IMR-90 (cell line): ENCODE data around the gene ARHGAP15. TPM values are rescaled to one million over a fixed set of nuclear protein-coding genes. Genes with fewer than 3 reads are reported as not detected.

ENCODE experiments used
- ATAC-seq: fragments of 200-7000 bp; cut with Tn5 transposase; 2 replicates; pipeline ENCODE4 v1.9.1; 2020; ENCODE audit warnings: low read depth, mild to moderate bottlenecking, moderate library complexity
- BruUV-seq: library from RNA; stranded (reverse); fragments of 400-500 nt; replicated peaks from 2 replicates; lab custom pipeline; 2021; lab: Mats Ljungman, UMichigan
- CTCF ChIA-PET: fragments of 300-600 bp; formaldehyde crosslinking; extraction: SDS; loops from one replicate; lab custom pipeline; 2021; ENCODE audit warnings: antibody characterized with exemption; lab: Yijun Ruan, JAX
- POLR2A ChIA-PET: fragments of 300-600 bp; sonication (Branson Sonifier 250); formaldehyde crosslinking; loops from one replicate; lab custom pipeline; 2022; ENCODE audit warnings: antibody characterized with exemption; ENCODE audit not compliant: unreplicated experiment; lab: Charles Lee
- DNase-seq: peaks from one replicate; pipeline ENCODE4 v3.0.0; 2013
- H2AFZ ChIP-seq: replicated peaks from 2 replicates; pipeline ENCODE3; 2013; ENCODE audit warnings: low read length, mild to moderate bottlenecking; ENCODE audit not compliant: poor library complexity
- H2AK5ac ChIP-seq: 2 replicates; pipeline ENCODE4 v1.6.1; 2013; ENCODE audit warnings: low read depth, low read length, inconsistent platforms
- H2AK9ac ChIP-seq: replicated peaks from 2 replicates; pipeline ENCODE3; 2013; ENCODE audit warnings: mild to moderate bottlenecking, low read depth, low read length, moderate library complexity; ENCODE audit not compliant: poor library complexity
- H2BK120ac ChIP-seq: 2 replicates; pipeline ENCODE4 v1.6.1; 2013; ENCODE audit warnings: low read depth, low read length, inconsistent platforms
- H2BK15ac ChIP-seq: 3 replicates; pipeline ENCODE4 v1.6.1; 2013; ENCODE audit warnings: low read depth, low read length, inconsistent platforms
- H2BK20ac ChIP-seq: 2 replicates; pipeline ENCODE4 v1.6.1; 2013; ENCODE audit warnings: low read depth, mild to moderate bottlenecking, inconsistent platforms, low read length, moderate library complexity
- H2BK5ac ChIP-seq: 2 replicates; pipeline ENCODE4 v1.6.1; 2013; ENCODE audit warnings: mild to moderate bottlenecking, low read depth, low read length, inconsistent platforms; ENCODE audit not compliant: poor library complexity, severe bottlenecking
- H3K14ac ChIP-seq: replicated peaks from 2 replicates; pipeline ENCODE4 v1.6.1; 2013; ENCODE audit warnings: low read depth, low read length, inconsistent platforms
- H3K18ac ChIP-seq: 2 replicates; pipeline ENCODE4 v1.6.1; 2013; ENCODE audit warnings: low read depth, low read length, control low read depth
- H3K23ac ChIP-seq: 2 replicates; pipeline ENCODE4 v1.6.1; 2013; ENCODE audit warnings: low read depth, low read length, inconsistent platforms
- H3K27ac ChIP-seq: 2 replicates; pipeline ENCODE4 v1.5.1; 2013; ENCODE audit warnings: mild to moderate bottlenecking, control low read depth, low read length; ENCODE audit not compliant: insufficient read depth
- H3K27me3 ChIP-seq: 2 replicates; pipeline ENCODE4 v1.6.1; 2013; ENCODE audit warnings: low read length; ENCODE audit not compliant: control insufficient read depth, insufficient read depth
- H3K36me3 ChIP-seq: 2 replicates; pipeline ENCODE4 v1.6.1; 2013; ENCODE audit warnings: low read length, mixed read lengths; ENCODE audit not compliant: control insufficient read depth, insufficient read depth
- H3K4ac ChIP-seq: 2 replicates; pipeline ENCODE4 v1.6.1; 2013; ENCODE audit warnings: low read depth, low read length, inconsistent platforms
- H3K4me1 ChIP-seq: 2 replicates; pipeline ENCODE4 v1.6.1; 2013; ENCODE audit warnings: low read length, mixed read lengths; ENCODE audit not compliant: control insufficient read depth, insufficient read depth
- H3K4me2 ChIP-seq: 2 replicates; pipeline ENCODE4 v1.6.1; 2013; ENCODE audit warnings: low read depth, mild to moderate bottlenecking, control low read depth, low read length, moderate library complexity
- H3K4me3 ChIP-seq: 2 replicates; pipeline ENCODE4 v1.5.1; 2013; ENCODE audit warnings: low read depth, mild to moderate bottlenecking, control low read depth, low read length, moderate library complexity; ENCODE audit not compliant: insufficient read depth
- H3K56ac ChIP-seq: 2 replicates; pipeline ENCODE4 v1.6.1; 2013; ENCODE audit warnings: low read length, inconsistent platforms; ENCODE audit not compliant: insufficient read depth; ENCODE audit errors: extremely low read depth
- H3K79me1 ChIP-seq, 2 experiments: 2 replicates each; pipeline ENCODE4 v1.6.1; 2013; ENCODE audit warnings: low read length in 2 of 2, inconsistent platforms in 1 of 2, low read depth in 1 of 2
- H3K9ac ChIP-seq: 2 replicates; pipeline ENCODE4 v1.6.1; 2013; ENCODE audit warnings: low read depth, low read length, control low read depth
- H3K9me1 ChIP-seq: 2 replicates; pipeline ENCODE4 v1.6.1; 2013; ENCODE audit warnings: low read length, inconsistent platforms; ENCODE audit not compliant: insufficient read depth
- H3K9me3 ChIP-seq: 2 replicates; pipeline ENCODE4 v1.6.1; 2013; ENCODE audit warnings: low read length; ENCODE audit not compliant: control insufficient read depth, insufficient read depth
- H4K20me1 ChIP-seq: 2 replicates; pipeline ENCODE4 v1.6.1; 2013; ENCODE audit warnings: low read length, inconsistent platforms; ENCODE audit not compliant: insufficient read depth
- H4K5ac ChIP-seq: 2 replicates; pipeline ENCODE4 v1.6.1; 2013; ENCODE audit warnings: mild to moderate bottlenecking, low read depth, low read length, control low read depth
- H4K8ac ChIP-seq, 2 experiments: 2 replicates each; pipeline ENCODE4 v1.6.1; 2013; ENCODE audit warnings: low read depth in 2 of 2, low read length in 2 of 2, control low read depth in 1 of 2, inconsistent platforms in 1 of 2
- H4K91ac ChIP-seq: 2 replicates; pipeline ENCODE4 v1.6.1; 2013; ENCODE audit warnings: low read depth, low read length, inconsistent platforms; ENCODE audit not compliant: insufficient read depth
- CTCF ChIP-seq: conservative IDR thresholded peaks from 2 replicates; pipeline ENCODE4 v1.5.1; 2012; ENCODE audit warnings: mild to moderate bottlenecking, low read depth, low read length, improper control_type of control experiment
- MXI1 ChIP-seq: IDR thresholded peaks from 2 replicates; pipeline ENCODE4 v1.6.1; 2012; ENCODE audit warnings: low read depth, mild to moderate bottlenecking, low read length, moderate library complexity, borderline replicate concordance
- NFE2L2 ChIP-seq: fragments of 150-350 bp; IDR thresholded peaks from 2 replicates; pipeline ENCODE4 v1.6.1; 2016; ENCODE audit warnings: low read depth, mild to moderate bottlenecking, low read length
- RFX5 ChIP-seq: IDR thresholded peaks from 2 replicates; pipeline ENCODE4 v1.8.0; 2012; ENCODE audit warnings: low read depth, mild to moderate bottlenecking, low read length, moderate library complexity
- SMC3 ChIP-seq: fragments of 150-350 bp; IDR thresholded peaks from 2 replicates; pipeline ENCODE4 v1.6.1; 2016; ENCODE audit warnings: low read depth, mild to moderate bottlenecking, antibody characterized with exemption, low read length, moderate library complexity
- USF2 ChIP-seq: fragments of 150-350 bp; IDR thresholded peaks from 2 replicates; pipeline ENCODE4 v1.6.1; 2017; ENCODE audit warnings: mild to moderate bottlenecking, antibody characterized with exemption, low read length, low read depth
- WGBS, 2 experiments: methylation state at CpG; one replicate each; pipeline versions ENCODE4 v1.1.5 to v1.1.7; 2013; ENCODE audit warnings: missing lambda C conversion rate in 2 of 2; ENCODE audit not compliant: insufficient read length in 1 of 2; ENCODE audit errors: extremely low coverage in 2 of 2; 5-methylcytosine and 5-hydroxymethylcytosine counted together
- dilution Hi-C: fragments of 300-500 bp; cut with HindIII; formaldehyde crosslinking; loops from one replicate; pipeline ENCODE4 v1.14.3; 2018; ENCODE audit warnings: low sequenced_read_pairs; ENCODE audit not compliant: unreplicated experiment
- in situ Hi-C: fragments of 300-500 bp; cut with MboI; formaldehyde crosslinking; loops from 3 replicates; pipeline ENCODE4 v1.14.3; 2019; ENCODE audit warnings: low sequenced_read_pairs, inconsistent platforms, mixed read lengths
- intact Hi-C: fragments of 100-400 bp; cut with micrococcal nuclease; formaldehyde crosslinking; loops from 2 replicates; pipeline ENCODE4 v1.10.0; 2022
- polyA plus RNA-seq, 3 experiments: library from polyadenylated mRNA; depleted of rRNA; stranded (reverse); fragments of >200 nt; gene quantifications; 2 replicates each; pipeline ENCODE4 v1.2.3, GENCODE V29; 2012; ENCODE audit warnings: low replicate concordance in 1 of 3
- total RNA-seq: library from RNA; depleted of rRNA; stranded (reverse); fragments of >200 nt; gene quantifications from 2 replicates; pipeline ENCODE4 v1.2.3, GENCODE V29; 2012

Gene ARHGAP15
- total and polyA plus RNA-seq, 2 of the 4 experiments (the other 2 are of a cell fraction), result not detected

GRCh38 chr2:143550500-143550899 lies 421.3 kb downstream of the ARHGAP15 start:
- Histone ChIP-seq H2AK5ac (no peak overlapping the region), H2AK9ac (no peak overlapping the region), H2BK20ac (no peak overlapping the region), H4K8ac (no peak overlapping the region), H3K18ac (no peak overlapping the region), H2BK15ac (no peak overlapping the region), H3K27ac (no peak overlapping the region), H4K5ac (no peak overlapping the region), H3K79me1 (no peaks in the 10 kb centered on the region), H3K27me3 (no peaks in the 10 kb centered on the region), H3K4ac (no peak overlapping the region), H3K23ac (no peak overlapping the region), H3K9me3 (no peaks in the 10 kb centered on the region), H3K36me3 (no peaks in the 10 kb centered on the region), H4K20me1 (no peaks in the 10 kb centered on the region), H3K56ac (no peak overlapping the region), H2BK120ac (no peak overlapping the region), H3K4me1 (peaks cover 3% of the 10 kb centered on the region), H3K4me3 (no peak overlapping the region), H3K14ac (no peak overlapping the region), H4K91ac (no peak overlapping the region), H3K4me2 (no peak overlapping the region), H3K9me1 (no peaks in the 10 kb centered on the region), H3K9ac (no peak overlapping the region), H2BK5ac (no peak overlapping the region), H2AFZ (no peak overlapping the region)
- BruUV-seq, result no TSS peak
- ChIA-PET CTCF (no interaction called here), POLR2A (no interaction called here)
- intact Hi-C loops (no loop called here), dilution Hi-C loops (no loop called here), in situ Hi-C loops (no loop called here)
- WGBS, 2 experiments, result no CpG with 5 or more reads among the region's 2 CpGs
- TF ChIP-seq RFX5 (no peak), NFE2L2 (no peak), MXI1 (no peak), USF2 (no peak), CTCF (no peak), SMC3 (no peak)
- no peak for DNase-seq
- ATAC-seq, result no peak
